H1 (cell line): ENCODE results near the gene TMEM223. TPM values are rescaled to one million over a fixed set of nuclear protein-coding genes. Genes with fewer than 3 reads are reported as not detected.

Experiments
- CTCF ChIA-PET: fragments of 300-600 bp; sonication (Branson Sonifier 250); formaldehyde crosslinking; loops from one replicate; lab custom pipeline; 2021; ENCODE audit not compliant: partially characterized antibody; lab: Charles Lee
- POLR2A ChIA-PET: fragments of 300-600 bp; sonication (Branson Sonifier 250); formaldehyde crosslinking; loops from one replicate; lab custom pipeline; 2021; ENCODE audit warnings: inconsistent platforms; ENCODE audit not compliant: partially characterized antibody; lab: Charles Lee
- DNase-seq, 2 experiments: peaks; one replicate each; pipeline versions ENCODE4 v3.0.0 to v3.0.0-alpha.2; 2010 to 2022; ENCODE audit warnings: low spot score in 2 of 2, low read depth in 1 of 2, mixed read lengths in 1 of 2
- FAIRE-seq: peaks from 2 replicates; lab custom pipeline; 2011; peaks lifted over from hg19 to GRCh38; lab: Jason Lieb, UNC
- H2AFZ ChIP-seq: 2 replicates; pipeline ENCODE4 v1.8.1; 2012; ENCODE audit warnings: low read length, inconsistent platforms
- H2AK5ac ChIP-seq: 2 replicates; pipeline ENCODE4 v1.6.1; 2013; ENCODE audit warnings: low read depth, low read length
- H2BK120ac ChIP-seq: replicated peaks from 2 replicates; pipeline ENCODE3; 2013; ENCODE audit warnings: low read depth, low read length, inconsistent platforms
- H2BK12ac ChIP-seq: 2 replicates; pipeline ENCODE4 v1.6.1; 2013; ENCODE audit warnings: low read depth, low read length
- H2BK15ac ChIP-seq: 2 replicates; pipeline ENCODE4 v1.6.1; 2013; ENCODE audit warnings: low read length
- H2BK20ac ChIP-seq: 2 replicates; pipeline ENCODE4 v1.6.1; 2013; ENCODE audit warnings: low read length
- H2BK5ac ChIP-seq: 2 replicates; pipeline ENCODE4 v1.6.1; 2013; ENCODE audit warnings: low read depth, low read length
- H3K14ac ChIP-seq: 2 replicates; pipeline ENCODE4 v1.6.1; 2013; ENCODE audit warnings: inconsistent platforms; ENCODE audit not compliant: insufficient read length
- H3K18ac ChIP-seq: 2 replicates; pipeline ENCODE4 v1.6.1; 2013; ENCODE audit warnings: low read length; ENCODE audit errors: extremely low read depth
- H3K23ac ChIP-seq: 2 replicates; pipeline ENCODE4 v1.6.1; 2013; ENCODE audit warnings: inconsistent platforms; ENCODE audit not compliant: insufficient read length
- H3K23me2 ChIP-seq: 2 replicates; pipeline ENCODE4 v1.6.1; 2013; ENCODE audit warnings: low read depth, low read length
- H3K27ac ChIP-seq: 2 replicates; pipeline ENCODE4 v1.6.1; 2011; ENCODE audit warnings: low read depth, low read length, inconsistent platforms
- H3K27me3 ChIP-seq, 4 experiments: replicated peaks in 1 of 4; 1 replicate in 1 of 4; 2 replicates in 3 of 4; pipeline versions ENCODE4 v1.6.1 to v1.8.1; 2011 to 2013; ENCODE audit warnings: low read length in 3 of 4, mild to moderate bottlenecking in 3 of 4, inconsistent platforms in 2 of 4, mixed read lengths in 2 of 4, moderate library complexity in 1 of 4; ENCODE audit not compliant: control insufficient read depth in 3 of 4, insufficient read depth in 3 of 4; ENCODE audit errors: extremely low read depth in 1 of 4
- H3K36me3 ChIP-seq, 4 experiments: 2 replicates each; pipeline versions ENCODE4 v1.6.1 to v1.8.1; 2011 to 2013; ENCODE audit warnings: mild to moderate bottlenecking in 4 of 4, low read length in 3 of 4, moderate library complexity in 2 of 4, control low read depth in 1 of 4, inconsistent platforms in 1 of 4; ENCODE audit not compliant: insufficient read depth in 4 of 4, control insufficient read depth in 2 of 4
- H3K4ac ChIP-seq: replicated peaks from 2 replicates; pipeline ENCODE3; 2013; ENCODE audit warnings: low read length, low read depth, mixed read lengths, inconsistent platforms; ENCODE audit not compliant: insufficient read length
- H3K4me1 ChIP-seq, 4 experiments: replicated peaks in 1 of 4; 1 replicate in 1 of 4; 2 replicates in 3 of 4; pipeline versions ENCODE4 v1.6.1 to v1.8.1; 2011 to 2013; ENCODE audit warnings: low read length in 3 of 4, inconsistent platforms in 2 of 4, mixed read lengths in 1 of 4; ENCODE audit not compliant: insufficient read depth in 4 of 4, control insufficient read depth in 3 of 4
- H3K4me2 ChIP-seq, 2 experiments: 2 replicates each; pipeline versions ENCODE4 v1.6.1 to v1.8.1; 2011 to 2013; ENCODE audit warnings: low read depth in 2 of 2, low read length in 2 of 2, control low read depth in 1 of 2, inconsistent platforms in 1 of 2, mild to moderate bottlenecking in 1 of 2; ENCODE audit not compliant: insufficient read depth in 1 of 2
- H3K4me3 ChIP-seq, 4 experiments: fragments of 200-600, 300-600 bp in 1 of 4; sonication (generic), shearing (Covaris generic), sonication (Bioruptor Twin) in 1 of 4; 2 replicates each; pipeline versions ENCODE4 v1.5.1 to v1.8.1; 2011 to 2016; ENCODE audit warnings: low read length in 4 of 4, low read depth in 3 of 4, control low read depth in 2 of 4, inconsistent platforms in 2 of 4, mild to moderate bottlenecking in 2 of 4, mixed read lengths in 1 of 4, moderate library complexity in 1 of 4; ENCODE audit not compliant: insufficient read depth in 2 of 4; ENCODE audit errors: extremely low read depth in 1 of 4
- H3K56ac ChIP-seq: replicated peaks from 2 replicates; pipeline ENCODE3; 2013; ENCODE audit warnings: low read depth, mild to moderate bottlenecking, mixed read lengths, low read length, inconsistent platforms; ENCODE audit not compliant: insufficient read length
- H3K79me1 ChIP-seq: 2 replicates; pipeline ENCODE4 v1.6.1; 2013; ENCODE audit warnings: low read depth, low read length, control low read depth
- H3K79me2 ChIP-seq, 2 experiments: 2 replicates each; pipeline versions ENCODE4 v1.6.1 to v1.8.1; 2012 to 2013; ENCODE audit warnings: low read length in 2 of 2, mild to moderate bottlenecking in 2 of 2, inconsistent platforms in 1 of 2; ENCODE audit not compliant: insufficient read depth in 2 of 2, control insufficient read depth in 1 of 2
- H3K9ac ChIP-seq, 4 experiments: replicated peaks in 1 of 4; 1 replicate in 1 of 4; 2 replicates in 3 of 4; pipeline versions ENCODE4 v1.6.1 to v1.8.1; 2011 to 2013; ENCODE audit warnings: low read depth in 3 of 4, low read length in 3 of 4, control low read depth in 2 of 4, mild to moderate bottlenecking in 2 of 4, moderate library complexity in 2 of 4, inconsistent platforms in 1 of 4; ENCODE audit errors: extremely low read depth in 1 of 4
- H3K9me3 ChIP-seq, 2 experiments: 2 replicates each; pipeline versions ENCODE4 v1.6.1 to v1.8.1; 2012 to 2013; ENCODE audit warnings: mild to moderate bottlenecking in 2 of 2, moderate library complexity in 2 of 2, control low read depth in 1 of 2, inconsistent platforms in 1 of 2, low read depth in 1 of 2, low read length in 1 of 2, mixed read lengths in 1 of 2; ENCODE audit not compliant: insufficient read depth in 2 of 2
- H4K20me1 ChIP-seq, 2 experiments: replicated peaks in 1 of 2; 2 replicates each; pipeline versions ENCODE3 to v1.8.1; 2011 to 2013; ENCODE audit warnings: inconsistent platforms in 2 of 2, low read length in 2 of 2, mild to moderate bottlenecking in 1 of 2; ENCODE audit not compliant: insufficient read depth in 2 of 2, control insufficient read depth in 1 of 2
- H4K5ac ChIP-seq: 2 replicates; pipeline ENCODE4 v1.6.1; 2013; ENCODE audit warnings: low read length, low read depth, mixed read lengths, inconsistent platforms; ENCODE audit not compliant: insufficient read length
- H4K8ac ChIP-seq: 2 replicates; pipeline ENCODE4 v1.8.0; 2013; ENCODE audit warnings: mild to moderate bottlenecking, moderate library complexity, low read length, inconsistent platforms; ENCODE audit not compliant: insufficient read depth; ENCODE audit errors: extremely low read depth
- H4K91ac ChIP-seq: replicated peaks from 2 replicates; pipeline ENCODE3; 2013; ENCODE audit warnings: low read length, mixed read lengths, inconsistent platforms; ENCODE audit not compliant: insufficient read length
- CREB1 ChIP-seq: IDR thresholded peaks from 2 replicates; pipeline ENCODE4 v1.6.1; 2012; ENCODE audit warnings: inconsistent platforms
- KDM4A ChIP-seq: IDR thresholded peaks from one replicate; pipeline ENCODE4 v1.7.1; 2012; ENCODE audit warnings: low read depth, mild to moderate bottlenecking, moderate library complexity, low read length, inconsistent platforms; ENCODE audit not compliant: severe bottlenecking
- KDM5A ChIP-seq: fragments of 200-600 bp; IDR thresholded peaks from 2 replicates; pipeline ENCODE4 v1.7.1; 2012; ENCODE audit warnings: mild to moderate bottlenecking, low read length, inconsistent platforms, mixed read lengths
- SIRT6 ChIP-seq: IDR thresholded peaks from one replicate; pipeline ENCODE4 v1.7.1; 2012; ENCODE audit warnings: low read length, inconsistent platforms
- TCF12 ChIP-seq: IDR thresholded peaks from 2 replicates; pipeline ENCODE4 v1.6.1; 2011; ENCODE audit warnings: low read depth, mild to moderate bottlenecking, low read length
- WGBS, 2 experiments: shearing (Covaris generic) in 1 of 2; methylation state at CpG; one replicate each; pipeline versions ENCODE4 v1.1.6 to v1.1.7; 2013 to 2015; ENCODE audit warnings: low lambda C conversion rate in 2 of 2, mixed read lengths in 2 of 2, inconsistent platforms in 1 of 2, low coverage in 1 of 2, missing lambda C conversion rate in 1 of 2; ENCODE audit not compliant: insufficient replicate concordance in 2 of 2, insufficient coverage in 1 of 2, insufficient read length in 1 of 2; ENCODE audit errors: extremely low coverage in 1 of 2, missing lambda C conversion rate in 1 of 2; 5-methylcytosine and 5-hydroxymethylcytosine counted together
- polyA plus RNA-seq, 7 experiments: library from polyadenylated mRNA; depleted of rRNA in 3 of 7; stranded (reverse) in 5 of 7; unstranded in 2 of 7; fragments of >200 nt in 5 of 7; fragments of 200-250 nt in 2 of 7; gene quantifications; 1 replicate in 5 of 7; 2 replicates in 1 of 7; 4 replicates in 1 of 7; pipeline versions ENCODE4 v1.2.1 to v1.2.3, GENCODE V29; 2011 to 2013; ENCODE audit warnings: missing spikeins in 2 of 7, mixed read lengths in 2 of 7
- total RNA-seq: library from RNA; stranded (reverse); fragmentation: NEBNext Ultra II Directional; extraction: Animal tissue kit (Norgen Biotek cat#: 25700); gene quantifications from 2 replicates; pipeline ENCODE4 v1.2.1, GENCODE V29; 2021
- TF ChIP-seq, protein P1 (sequence below): IDR thresholded peaks from 2 replicates; pipeline ENCODE4 v1.6.1; 2011; ENCODE audit warnings: low read depth, mild to moderate bottlenecking, low read length; ENCODE audit not compliant: insufficient read depth

TMEM223 gene
- total and polyA plus RNA-seq, 2 of the 8 experiments (the other 6 are each of a cell fraction or from before 2014, with no cell fraction given), result 22.9 to 64.1 TPM

GRCh38 chr11:62752177-62752785 lies 39.5 kb downstream of the TMEM223 start:
- peaks cover 10 to 57% of the 10 kb centered on the region in 2 experiments for H3K79me2 ChIP-seq
- H2BK15ac ChIP-seq, result no peak overlapping the region
- no peak overlapping the region; a peak in 1 of 4 replicates for H3K4me2 ChIP-seq
- peaks cover 16% of the 10 kb centered on the region for H3K79me1 ChIP-seq
- H2BK120ac ChIP-seq, result no peak overlapping the region
- H3K27me3 ChIP-seq, result no peaks in the 10 kb centered on the region
- H4K8ac ChIP-seq, result no peak overlapping the region
- no peak overlapping the region for H2BK12ac ChIP-seq
- H2AFZ ChIP-seq, result no peak overlapping the region
- 93% methylated on average over 14 of the region's 14 CpGs; no CpG with 5 or more reads in 1 of the 2 experiments for WGBS, 2 experiments
- DNase-seq (no peak), FAIRE-seq (no peak)
- no peak overlapping the region for H3K4me3 ChIP-seq
- no peak overlapping the region for H2AK5ac ChIP-seq
- H2BK5ac ChIP-seq, result no peak overlapping the region
- peaks cover 14 to 34% (median 19%) of the 10 kb centered on the region in 4 experiments for H3K36me3 ChIP-seq
- H3K9ac ChIP-seq, result no peak overlapping the region
- H2BK20ac ChIP-seq, result no peak overlapping the region
- ChIA-PET CTCF (interaction anchor here (0.6 to 5.4 kb wide), 10 partner anchors 10 to 80 kb away, joined by 3 to 48 read pairs (median 4); partner anchors contain the start of genes TAF6L, TEX54, TMEM179B and TTC9C), POLR2A (interaction anchor here (0.9 to 16.9 kb wide), 14 partner anchors 7 to 161 kb away, joined by 3 to 192 read pairs (median 10); partner anchors contain the start of genes BSCL2, GNG3, HNRNPUL2 and SLC3A2)
- no peak overlapping the region for H4K5ac ChIP-seq
- H3K27ac ChIP-seq, result no peak overlapping the region
- no peaks in the 10 kb centered on the region for H3K9me3 ChIP-seq
- H3K4me1 ChIP-seq, result peaks cover 3 to 7% (median 4%) of the 10 kb centered on the region in 4 experiments
- H3K18ac ChIP-seq, result no peak overlapping the region
- no peak overlapping the region for H3K23ac ChIP-seq
- no peak overlapping the region for H3K56ac ChIP-seq
- TF ChIP-seq KDM5A (no peak), CREB1 (no peak), TCF12 (no peak), SIRT6 (no peak), KDM4A (no peak)
- TF ChIP-seq, protein P1, sequence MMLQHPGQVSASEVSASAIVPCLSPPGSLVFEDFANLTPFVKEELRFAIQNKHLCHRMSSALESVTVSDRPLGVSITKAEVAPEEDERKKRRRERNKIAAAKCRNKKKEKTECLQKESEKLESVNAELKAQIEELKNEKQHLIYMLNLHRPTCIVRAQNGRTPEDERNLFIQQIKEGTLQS, result no peak
- no peaks in the 10 kb centered on the region; the same call in 1 of the 2 replicates for H3K23me2 ChIP-seq
- peaks cover 14 to 22% of the 10 kb centered on the region in 2 experiments for H4K20me1 ChIP-seq
- no peak overlapping the region for H3K4ac ChIP-seq
- no peak overlapping the region for H4K91ac ChIP-seq
- H3K14ac ChIP-seq, result no peak overlapping the region
